ENCODE measurements around the gene C4B.
"Not testable (repeated sequence)": the region's sequence is repeated elsewhere in the genome, so short reads cannot be mapped to it uniquely, and the experiment has no call there.

C4B gene

GRCh38 chr6:32056254-32056653 is 41.7 kb downstream of the C4B start:
- DNase-seq, result no peak

- no peak for DNase-seq
Measured at GRCh38 chr6:32057966-32058365, 43.4 kb downstream of the C4B start.

- DNase-seq, result no peak
Measured at GRCh38 chr6:32058511-32058963, 43.9 kb downstream of the C4B start.

DNA sequence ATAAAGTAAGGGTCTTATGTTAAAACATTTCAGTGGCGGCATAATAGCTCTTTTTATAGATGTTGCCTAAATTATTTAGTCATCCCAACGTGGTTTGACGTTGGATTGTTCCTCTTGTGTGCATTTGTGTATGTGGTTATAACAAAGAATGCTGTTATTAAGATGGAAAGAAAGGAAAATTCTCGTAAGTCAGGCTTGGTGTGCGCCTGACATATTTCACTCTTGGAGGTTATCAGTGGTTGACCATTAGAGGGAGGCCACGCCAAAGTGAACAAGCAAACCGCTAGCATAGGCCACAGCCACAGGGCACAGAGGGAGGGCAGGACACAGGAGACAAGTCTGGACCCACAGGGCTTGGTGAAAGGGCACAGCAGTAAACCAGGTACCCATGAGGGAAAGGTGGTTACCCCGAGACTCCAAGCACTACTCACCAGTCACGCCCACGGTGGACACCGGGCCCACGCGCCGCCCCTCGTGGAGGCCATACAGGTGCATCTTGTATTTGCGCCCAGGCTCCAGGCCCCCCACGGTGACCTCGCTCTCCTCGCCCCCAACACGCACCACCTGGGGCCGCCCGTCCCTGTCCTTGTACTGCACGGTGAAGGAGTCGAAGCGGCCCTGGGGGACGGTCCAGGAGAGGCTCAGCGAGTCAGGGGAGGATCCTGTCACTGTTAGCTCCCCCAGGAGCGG is 46.5 kb downstream of the C4B start:
- DNase-seq, result no peak

DNA sequence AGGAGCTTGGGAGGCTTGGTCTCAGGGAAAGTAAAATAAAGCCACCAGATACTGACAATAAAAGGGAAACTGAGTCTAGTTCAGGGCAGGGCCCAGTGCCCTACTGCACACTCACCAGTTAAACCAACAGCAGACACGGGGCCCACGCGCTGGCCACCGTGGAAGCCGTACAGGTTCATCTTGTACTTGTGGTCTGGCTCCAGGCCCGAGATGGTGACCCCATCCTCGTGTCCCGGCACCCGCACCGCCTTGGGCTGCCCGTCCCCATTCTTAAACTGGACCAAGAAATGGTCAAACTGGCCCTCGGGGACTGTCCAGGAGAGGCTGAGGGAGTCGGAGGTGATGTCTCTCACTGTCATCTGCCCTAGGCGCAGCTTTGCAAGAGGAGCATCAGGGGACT is 50.1 kb downstream of the C4B start:
- DNase-seq, result no peak

DNA sequence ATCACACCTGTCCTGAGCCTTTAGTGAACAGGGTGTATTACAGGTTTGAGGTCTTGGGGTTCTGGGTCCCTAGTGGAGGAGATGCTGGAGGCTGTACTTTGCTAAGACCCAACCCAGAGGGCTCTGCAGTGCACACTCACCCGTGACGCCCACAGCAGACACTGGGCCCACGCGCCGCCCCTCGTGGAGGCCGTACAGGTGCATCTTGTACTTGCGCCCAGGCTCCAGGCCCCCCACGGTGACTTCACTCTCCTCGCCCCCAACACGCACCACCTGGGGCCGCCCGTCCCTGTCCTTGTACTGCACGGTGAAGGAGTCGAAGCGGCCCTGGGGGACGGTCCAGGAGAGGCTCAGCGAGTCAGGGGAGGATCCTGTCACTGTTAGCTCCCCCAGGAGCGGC is 52.9 kb downstream of the C4B start:
- not testable (repeated sequence) for DNase-seq

- DNase-seq, result not testable (repeated sequence)
Measured at GRCh38 chr6:32068315-32068714, 53.7 kb downstream of the C4B start.

DNA sequence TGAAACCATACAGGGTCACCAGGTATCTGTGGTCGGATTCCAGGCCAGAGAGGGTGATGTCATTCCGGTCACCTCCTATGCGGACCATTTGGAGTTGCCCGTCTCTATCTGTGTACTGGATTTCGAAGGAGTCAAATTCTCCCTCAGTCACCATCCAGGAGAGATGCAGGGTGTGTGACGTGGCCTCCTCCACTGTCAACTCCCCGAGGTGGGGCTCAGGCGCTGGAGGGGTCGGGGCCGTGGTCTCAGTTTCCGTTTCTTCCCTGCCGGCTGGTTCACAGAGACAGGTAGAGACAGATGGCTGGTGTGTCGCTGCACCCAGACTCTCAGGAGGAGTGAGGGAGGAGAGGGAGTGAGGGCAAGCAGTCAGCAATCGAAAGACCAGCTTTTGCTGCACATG is 54.3 kb downstream of the C4B start:
- DNase-seq, result no peak

DNA sequence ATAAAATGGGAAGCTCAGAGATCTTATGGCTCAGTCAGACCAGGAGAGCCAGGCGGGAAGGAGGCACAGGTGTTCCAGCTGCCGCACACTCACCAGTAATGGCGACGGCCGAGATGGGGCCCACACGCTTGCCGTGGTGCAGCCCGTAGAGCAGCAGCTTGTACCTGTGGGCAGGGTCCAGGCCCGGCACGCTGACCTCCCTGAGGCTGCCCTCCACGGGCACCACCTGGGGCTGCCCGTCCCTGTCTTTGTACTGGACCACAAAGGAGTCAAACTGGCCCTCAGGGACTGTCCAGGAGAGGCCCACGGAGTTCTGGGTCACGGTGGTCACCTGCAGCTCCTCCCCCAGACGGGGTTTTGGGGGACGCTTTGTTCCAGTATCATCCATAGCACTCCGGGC is 54.9 kb downstream of the C4B start:
- no peak for DNase-seq

DNA sequence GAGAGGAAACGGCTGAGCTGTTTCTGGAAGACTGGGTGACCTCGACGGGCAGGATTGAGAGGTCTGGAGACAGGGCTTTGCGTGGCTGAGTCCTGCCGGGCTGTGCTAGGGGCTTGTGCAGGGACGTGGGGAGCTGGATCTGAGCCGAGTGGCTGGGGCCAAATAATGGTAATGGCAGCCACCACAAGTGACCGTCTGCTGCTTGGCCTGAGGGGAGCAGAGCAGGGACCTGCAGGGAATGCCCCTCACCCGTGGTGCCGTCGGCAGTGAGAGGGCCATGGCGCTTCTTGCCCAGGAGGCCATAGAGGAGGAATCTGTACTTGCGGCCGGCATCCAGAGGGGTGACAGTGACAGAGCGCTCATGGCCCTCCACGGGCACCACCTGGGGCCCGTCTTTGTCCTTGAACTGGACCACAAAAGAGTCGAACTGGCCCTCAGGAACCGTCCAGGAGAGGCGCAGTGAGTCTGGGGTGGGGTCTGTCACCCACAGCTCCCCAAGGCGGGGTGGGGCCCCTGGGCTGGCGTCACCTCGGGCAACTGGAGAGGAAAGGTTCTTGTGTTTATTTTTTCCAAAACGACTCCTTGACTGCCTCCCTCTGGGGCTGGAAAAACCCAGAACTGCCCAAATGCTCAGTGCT is 55.4 kb downstream of the C4B start:
- DNase-seq, result no peak

- no peak for DNase-seq
Measured at GRCh38 chr6:32070814-32071543, 56.4 kb downstream of the C4B start.

DNA sequence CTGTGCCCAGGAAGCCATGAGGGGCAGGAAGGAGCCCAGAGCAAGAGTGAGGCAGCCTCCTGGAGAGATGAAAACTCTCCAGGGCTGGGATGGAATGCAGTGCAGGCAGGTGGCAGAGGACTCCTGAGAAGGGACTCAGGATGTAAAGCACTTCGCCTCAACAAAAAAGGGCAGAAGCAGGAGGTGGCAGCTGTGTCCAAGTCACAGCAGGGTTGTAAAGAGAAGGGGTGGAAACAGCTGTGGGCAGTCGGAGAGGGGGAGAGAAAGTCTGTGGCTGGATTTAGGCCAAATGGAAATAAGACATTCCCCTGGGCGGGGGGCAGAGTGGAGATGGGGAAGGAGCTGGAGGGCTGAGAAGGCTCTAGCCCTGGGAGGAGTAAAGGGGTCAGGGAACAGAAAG is 58.5 kb downstream of the C4B start:
- DNase-seq, result no peak

DNA sequence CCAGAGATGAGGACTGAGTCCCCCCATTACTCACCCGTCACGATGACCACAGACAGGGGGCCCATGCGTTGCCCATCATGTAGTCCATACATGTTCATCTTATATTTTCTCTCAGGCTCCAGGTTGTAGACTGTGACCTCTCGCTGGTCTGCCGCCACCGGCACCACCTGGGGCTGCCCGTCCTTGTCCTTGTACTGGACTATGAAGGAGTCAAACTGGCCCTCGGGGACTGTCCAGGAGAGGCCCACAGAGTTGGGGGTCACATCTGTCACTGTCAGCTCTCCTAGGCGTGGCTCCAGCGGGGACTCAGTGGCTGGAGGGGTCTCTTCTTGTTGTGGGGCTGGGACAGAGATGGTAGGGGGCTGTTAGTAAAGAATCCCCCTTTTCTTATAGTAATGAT is 59.0 kb downstream of the C4B start:
- DNase-seq, result no peak

DNA sequence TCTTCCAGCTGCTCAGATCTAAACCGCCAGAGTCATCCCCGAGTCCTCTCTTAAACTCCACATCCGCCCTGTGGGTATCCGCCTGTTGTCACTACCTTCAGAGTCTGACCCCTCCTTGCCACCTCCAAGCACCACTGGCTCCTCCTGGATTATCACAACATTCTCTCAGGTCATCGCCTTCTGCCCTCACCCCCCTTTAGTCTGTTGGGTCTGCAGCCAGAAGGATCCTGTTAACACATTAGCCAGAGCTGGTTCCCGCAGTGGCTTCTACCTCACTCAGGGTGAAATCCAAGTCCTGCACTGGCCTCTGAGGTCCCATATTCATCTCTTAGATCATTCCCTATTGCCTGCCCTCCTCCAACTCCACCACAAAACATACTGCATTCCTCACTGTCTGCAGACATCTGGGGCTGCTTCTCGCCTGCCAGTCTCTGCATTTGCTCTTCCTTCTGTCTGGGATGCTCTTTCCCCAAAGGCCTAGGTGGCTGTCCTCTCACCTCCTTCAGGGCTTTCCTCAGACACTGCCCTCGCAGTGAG is 60.5 kb downstream of the C4B start:
- DNase-seq, result no peak

DNA sequence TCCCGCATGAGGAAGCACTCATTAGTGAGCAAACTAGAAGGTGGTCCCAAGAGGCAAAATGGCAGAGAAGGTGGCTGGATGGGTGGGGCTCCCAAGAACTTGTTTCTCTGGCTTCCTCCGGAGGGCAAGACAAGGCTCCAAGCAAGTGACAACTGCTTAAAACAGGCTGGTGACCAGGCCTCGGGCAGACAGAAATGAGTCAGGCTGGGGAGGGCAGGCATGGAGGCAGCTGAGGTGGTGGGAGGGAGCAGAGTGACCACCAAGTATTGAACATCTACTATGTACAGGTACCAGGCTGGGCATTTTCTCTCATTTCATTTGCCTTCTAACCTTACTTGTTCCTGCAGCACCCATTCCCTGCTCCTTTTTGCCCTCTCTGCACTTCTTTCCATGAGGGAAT is 61.2 kb downstream of the C4B start:
- DNase-seq, result no peak

GRCh38 chr6:32076321-32076809 is 61.8 kb downstream of the C4B start:
- DNase-seq, result no peak

DNA sequence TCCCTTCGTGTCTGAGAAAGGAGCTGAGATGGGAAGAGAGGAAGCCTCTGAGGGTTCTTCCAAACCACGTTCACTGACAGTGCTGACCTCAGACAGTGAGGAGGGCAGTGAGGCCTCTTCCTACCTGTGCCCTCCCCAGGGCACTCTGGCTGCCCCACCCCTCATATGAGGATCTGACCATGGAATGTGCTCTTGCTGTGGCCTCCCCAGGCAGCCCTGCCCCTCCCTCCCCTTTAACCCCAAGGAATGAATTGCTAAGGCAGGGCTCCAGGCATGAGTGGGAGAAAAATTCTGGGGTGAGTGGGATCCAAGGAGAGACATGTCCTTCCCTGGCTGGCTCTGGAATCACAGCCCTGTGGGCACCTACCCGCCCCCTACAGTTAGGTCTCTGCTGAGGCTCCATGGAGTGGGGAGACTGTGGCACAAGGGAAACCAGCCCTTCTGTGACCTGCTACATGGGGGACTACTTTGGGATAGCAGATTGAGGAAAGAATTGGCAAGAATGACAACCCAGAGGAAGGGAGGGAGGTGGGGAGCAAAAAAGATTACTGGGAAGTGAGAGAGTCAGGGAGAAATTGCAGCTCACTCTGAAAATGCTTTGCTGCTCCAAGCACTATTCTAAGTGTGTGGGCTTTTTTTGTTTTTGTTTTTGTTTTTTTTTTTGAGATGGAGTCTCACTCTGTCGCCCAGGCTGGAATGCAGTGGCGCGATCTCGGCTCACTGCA is 65.1 kb downstream of the C4B start:
- DNase-seq, result no peak

- no peak for DNase-seq
Measured at GRCh38 chr6:32081168-32081990, 66.8 kb downstream of the C4B start.

DNA sequence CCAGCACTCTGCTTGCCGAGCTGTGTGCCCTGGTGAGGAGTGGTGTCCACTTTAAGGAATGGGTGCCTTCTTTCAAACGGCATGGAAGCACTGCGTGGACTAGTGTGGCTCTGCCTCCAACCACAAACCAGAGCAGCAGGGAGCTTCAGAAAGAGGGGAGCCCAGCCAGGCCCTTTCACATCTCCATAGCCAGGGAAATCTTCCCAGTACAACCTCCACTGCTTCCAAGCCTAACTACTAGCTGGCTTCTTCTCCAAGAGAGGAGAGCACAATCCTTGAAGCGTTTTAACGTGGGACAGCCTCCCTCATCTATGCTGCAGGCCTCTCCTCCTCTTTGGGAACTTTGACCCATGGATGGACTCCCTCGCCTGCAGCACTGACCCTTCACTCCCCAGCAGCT is 67.9 kb downstream of the C4B start:
- no peak for DNase-seq

GRCh38 chr6:32082935-32083334 is 68.3 kb downstream of the C4B start:
- no peak for DNase-seq

- no peak for DNase-seq
Measured at GRCh38 chr6:32083812-32084768, 69.5 kb downstream of the C4B start.

Data from activated CD4-positive, alpha-beta T cell treated with anti-CD3 and anti-CD28 coated beads for 4 hours (primary cell).